A549 (cell line): ENCODE results near the gene GDNF. TPM values are rescaled to one million over a fixed set of nuclear protein-coding genes. Genes with fewer than 3 reads are reported as not detected.
"Not testable (repeated sequence)": the region's sequence is repeated elsewhere in the genome, so short reads cannot be mapped to it uniquely, and the experiment has no call there.

Source experiments
- ATAC-seq, 2 experiments: fragments of 200-7000 bp in 1 of 2; fragments of >200 bp in 1 of 2; cut with Nextera tagmentation in 1 of 2; cut with Tn5 transposase in 1 of 2; 3 replicates each; pipeline versions ENCODE4 v1.8.0 to v1.9.1; 2018 to 2020; ENCODE audit warnings: mild to moderate bottlenecking in 1 of 2, moderate library complexity in 1 of 2
- CTCF ChIA-PET: fragments of 300-600 bp; sonication (Branson Sonifier 250); formaldehyde crosslinking; extraction: SDS; loops from one replicate; lab custom pipeline; 2021; ENCODE audit warnings: antibody characterized with exemption, inconsistent platforms; lab: Yijun Ruan, JAX
- POLR2A ChIA-PET: fragments of 350-600 bp; formaldehyde crosslinking; extraction: SDS; loops from one replicate; lab custom pipeline; 2021; ENCODE audit warnings: antibody characterized with exemption, inconsistent platforms; lab: Yijun Ruan, JAX
- DNase-seq, 2 experiments: peaks; one replicate each; pipeline versions ENCODE4 v3.0.0 to v3.0.0-alpha.2; 2011 to 2016; ENCODE audit warnings: low read depth in 1 of 2, low spot score in 1 of 2
- FAIRE-seq: peaks from 2 replicates; lab custom pipeline; 2011; peaks lifted over from hg19 to GRCh38; lab: Jason Lieb, UNC
- H3K27ac ChIP-seq, 2 experiments: fragments of >200 bp; sonication (Bioruptor Twin); formaldehyde crosslinking; 3 replicates each; pipeline ENCODE4 v1.5.1; 2016 to 2017
- H3K4me1 ChIP-seq: fragments of >200 bp; sonication (Bioruptor Twin); formaldehyde crosslinking; 3 replicates; pipeline ENCODE4 v1.6.1; 2016
- H3K4me2 ChIP-seq: fragments of >200 bp; sonication (Bioruptor Twin); formaldehyde crosslinking; 3 replicates; pipeline ENCODE4 v1.6.1; 2016
- H3K4me3 ChIP-seq: fragments of >200 bp; sonication (Bioruptor Twin); formaldehyde crosslinking; 3 replicates; pipeline ENCODE4 v1.5.1; 2016
- H3K9me3 ChIP-seq: fragments of >200 bp; sonication (Bioruptor Twin); formaldehyde crosslinking; 3 replicates; pipeline ENCODE4 v1.6.1; 2016
- CBX2 ChIP-seq: fragments of 200-600 bp; sonication (generic); IDR thresholded peaks from 2 replicates; pipeline ENCODE4 v1.6.1; 2016; ENCODE audit warnings: low read depth, mild to moderate bottlenecking, borderline replicate concordance
- CBX8 ChIP-seq: fragments of 200-600 bp; sonication (generic); IDR thresholded peaks from 2 replicates; pipeline ENCODE4 v1.6.1; 2016
- CHD4 ChIP-seq: fragments of 200-600 bp; sonication (generic); IDR thresholded peaks from 2 replicates; pipeline ENCODE4 v1.6.1; 2016; ENCODE audit warnings: antibody characterized with exemption, mild to moderate bottlenecking, borderline replicate concordance
- FOSL2 ChIP-seq, 2 experiments: fragments of 450-650 bp in 1 of 2; fragments of >200 bp in 1 of 2; sonication (Bioruptor Twin) in 1 of 2; formaldehyde crosslinking; IDR thresholded peaks; 2 replicates each; pipeline versions ENCODE4 v1.5.0 to v1.6.1; 2016 to 2020; ENCODE audit warnings: mild to moderate bottlenecking in 1 of 2, moderate library complexity in 1 of 2
- HDAC2 ChIP-seq: fragments of 200-600 bp; sonication (generic); IDR thresholded peaks from 2 replicates; pipeline ENCODE4 v1.6.1; 2016
- HEYL ChIP-seq: fragments of 250-450 bp; sonication (Bioruptor Pico); IDR thresholded peaks from 2 replicates; pipeline ENCODE4 v1.8.0; 2021; ENCODE audit warnings: mild to moderate bottlenecking, moderate library complexity
- JUN ChIP-seq, 2 experiments: fragments of >200 bp; sonication (Bioruptor Twin); formaldehyde crosslinking; IDR thresholded peaks; 2 replicates in 1 of 2; 3 replicates in 1 of 2; pipeline ENCODE4 v1.6.1; 2016 to 2017
- JUNB ChIP-seq: fragments of >200 bp; sonication (Bioruptor Twin); formaldehyde crosslinking; IDR thresholded peaks from 2 replicates; pipeline ENCODE4 v1.6.1; 2016
- KDM1A ChIP-seq: fragments of 200-600 bp; sonication (generic); IDR thresholded peaks from 2 replicates; pipeline ENCODE4 v1.6.1; 2016; ENCODE audit warnings: low read depth, mild to moderate bottlenecking
- MAFK ChIP-seq: fragments of 450-650 bp; IDR thresholded peaks from 2 replicates; pipeline ENCODE4 v1.6.1; 2014; ENCODE audit not compliant: partially characterized antibody
- MAZ ChIP-seq: fragments of 150-350 bp; IDR thresholded peaks from 2 replicates; pipeline ENCODE4 v1.6.1; 2014; ENCODE audit warnings: antibody characterized with exemption, low read depth, low read length, borderline replicate concordance
- NFE2L2 ChIP-seq: fragments of 150-350 bp; conservative IDR thresholded peaks from 2 replicates; pipeline ENCODE4 v1.6.1; 2014; ENCODE audit warnings: low read length
- NPAS2 ChIP-seq: fragments of 250-450 bp; sonication (Bioruptor Pico); IDR thresholded peaks from 2 replicates; pipeline ENCODE4 v1.8.0; 2022; ENCODE audit warnings: mild to moderate bottlenecking, moderate library complexity, borderline replicate concordance
- NR3C1 ChIP-seq: fragments of >200 bp; sonication (Bioruptor Twin); formaldehyde crosslinking; IDR thresholded peaks from 3 replicates; pipeline ENCODE4 v1.6.1; 2017
- PHF8 ChIP-seq: fragments of 200-600 bp; sonication (generic); IDR thresholded peaks from 2 replicates; pipeline ENCODE4 v1.6.1; 2016; ENCODE audit warnings: low read depth, mild to moderate bottlenecking, antibody characterized with exemption, moderate library complexity, borderline replicate concordance
- POLR2AphosphoS2 ChIP-seq: conservative IDR thresholded peaks from 2 replicates; pipeline ENCODE4 v1.6.1; 2012; ENCODE audit warnings: low read length, improper control_type of control experiment, inconsistent platforms
- RNF2 ChIP-seq: fragments of 200-600 bp; sonication (generic); IDR thresholded peaks from 2 replicates; pipeline ENCODE4 v1.6.1; 2016; ENCODE audit warnings: low read depth, mild to moderate bottlenecking, antibody characterized with exemption, moderate library complexity, borderline replicate concordance
- ZC3H11A ChIP-seq: fragments of 450-650 bp; IDR thresholded peaks from 2 replicates; pipeline ENCODE4 v1.6.1; 2014; ENCODE audit warnings: antibody characterized with exemption, mild to moderate bottlenecking
- ZNF302 ChIP-seq: fragments of 250-450 bp; sonication (Bioruptor Pico); IDR thresholded peaks from 2 replicates; pipeline ENCODE4 v1.9.0; 2021; ENCODE audit warnings: inconsistent platforms, mild to moderate bottlenecking, moderate library complexity
- ZSCAN20 ChIP-seq: fragments of 250-450 bp; sonication (Bioruptor Pico); IDR thresholded peaks from 2 replicates; pipeline ENCODE4 v1.8.0; 2022; ENCODE audit warnings: mild to moderate bottlenecking, moderate library complexity
- WGBS: methylation state at CpG from one replicate; pipeline ENCODE4 v1.1.6; 2017; ENCODE audit errors: missing lambda C conversion rate; 5-methylcytosine and 5-hydroxymethylcytosine counted together
- polyA plus RNA-seq, 4 experiments: library from polyadenylated mRNA; depleted of rRNA in 3 of 4; stranded (reverse); fragments of >200 nt; fragmentation: RNase III in 1 of 4; extraction: RNeasy Plus Mini Kit Qiagen cat#74134 plus additional on column Dnase treatment in 1 of 4; gene quantifications; 2 replicates in 3 of 4; 3 replicates in 1 of 4; pipeline ENCODE4 v1.2.3, GENCODE V29; 2011 to 2017
- TF ChIP-seq, protein P1 (sequence below): fragments of >200 bp; sonication (Bioruptor Twin); formaldehyde crosslinking; IDR thresholded peaks from 3 replicates; pipeline ENCODE4 v1.6.1; 2016
- TF ChIP-seq, protein P2 (sequence below): IDR thresholded peaks from 2 replicates; pipeline ENCODE4 v1.6.1; 2012
- TF ChIP-seq, protein P3 (sequence below): fragments of 150-350 bp; IDR thresholded peaks from 2 replicates; pipeline ENCODE4 v1.6.1; 2014; ENCODE audit warnings: low read depth, mild to moderate bottlenecking, low read length

Gene GDNF
- polyA plus RNA-seq, 2 of the 4 experiments (the other 2 are of a cell fraction) = 0.01 TPM; not detected in 1

DNA sequence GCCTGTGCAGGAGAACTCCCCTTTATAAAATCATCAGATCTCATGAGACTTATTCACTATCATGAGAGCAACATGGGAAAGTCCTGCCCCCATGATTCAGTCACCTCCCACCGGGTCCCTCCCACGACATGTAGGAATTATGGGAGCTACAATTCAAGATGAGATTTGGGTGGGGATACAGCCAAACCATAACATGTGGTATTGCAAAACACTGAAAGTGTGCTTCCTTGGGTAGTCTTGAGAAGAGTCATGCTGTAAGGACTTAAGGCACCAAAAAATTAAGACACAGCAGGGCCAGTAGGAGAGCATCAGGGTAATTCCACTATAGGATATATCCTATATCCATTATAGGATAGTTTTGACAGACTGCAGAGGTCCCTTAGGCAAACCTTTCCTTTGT is 29.4 kb upstream of the GDNF start:
- ChIA-PET CTCF (interaction anchor here (0.8 to 0.9 kb wide), 2 partner anchors 10 to 16 kb away, joined by 3 read pairs; no protein-coding TSS in a partner anchor), POLR2A (no interaction called here)
- Histone ChIP-seq H3K4me1 (no peaks in the 10 kb centered on the region), H3K27ac (no peak overlapping the region), H3K4me2 (no peak overlapping the region), H3K4me3 (no peak overlapping the region), H3K9me3 (no peaks in the 10 kb centered on the region; the same call in 2 of the 3 replicates)
- ATAC-seq (no peak), DNase-seq (no peak), FAIRE-seq (no peak)
- TF ChIP-seq MAZ (no peak), PHF8 (no peak), CHD4 (no peak), JUN (IDR thresholded peaks at IDR 0.05) (no peak), RNF2 (no peak), ZC3H11A (no peak), MAFK (no peak), KDM1A (no peak), POLR2AphosphoS2 (no peak)
- TF ChIP-seq, protein P1, sequence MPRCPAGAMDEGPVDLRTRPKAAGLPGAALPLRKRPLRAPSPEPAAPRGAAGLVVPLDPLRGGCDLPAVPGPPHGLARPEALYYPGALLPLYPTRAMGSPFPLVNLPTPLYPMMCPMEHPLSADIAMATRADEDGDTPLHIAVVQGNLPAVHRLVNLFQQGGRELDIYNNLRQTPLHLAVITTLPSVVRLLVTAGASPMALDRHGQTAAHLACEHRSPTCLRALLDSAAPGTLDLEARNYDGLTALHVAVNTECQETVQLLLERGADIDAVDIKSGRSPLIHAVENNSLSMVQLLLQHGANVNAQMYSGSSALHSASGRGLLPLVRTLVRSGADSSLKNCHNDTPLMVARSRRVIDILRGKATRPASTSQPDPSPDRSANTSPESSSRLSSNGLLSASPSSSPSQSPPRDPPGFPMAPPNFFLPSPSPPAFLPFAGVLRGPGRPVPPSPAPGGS = no peak
- TF ChIP-seq, protein P2, sequence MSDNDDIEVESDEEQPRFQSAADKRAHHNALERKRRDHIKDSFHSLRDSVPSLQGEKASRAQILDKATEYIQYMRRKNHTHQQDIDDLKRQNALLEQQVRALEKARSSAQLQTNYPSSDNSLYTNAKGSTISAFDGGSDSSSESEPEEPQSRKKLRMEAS = no peak
- TF ChIP-seq, protein P3, sequence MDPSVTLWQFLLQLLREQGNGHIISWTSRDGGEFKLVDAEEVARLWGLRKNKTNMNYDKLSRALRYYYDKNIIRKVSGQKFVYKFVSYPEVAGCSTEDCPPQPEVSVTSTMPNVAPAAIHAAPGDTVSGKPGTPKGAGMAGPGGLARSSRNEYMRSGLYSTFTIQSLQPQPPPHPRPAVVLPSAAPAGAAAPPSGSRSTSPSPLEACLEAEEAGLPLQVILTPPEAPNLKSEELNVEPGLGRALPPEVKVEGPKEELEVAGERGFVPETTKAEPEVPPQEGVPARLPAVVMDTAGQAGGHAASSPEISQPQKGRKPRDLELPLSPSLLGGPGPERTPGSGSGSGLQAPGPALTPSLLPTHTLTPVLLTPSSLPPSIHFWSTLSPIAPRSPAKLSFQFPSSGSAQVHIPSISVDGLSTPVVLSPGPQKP = no peak
- WGBS = 3% methylated on average over 2 of the region's 2 CpGs

DNA sequence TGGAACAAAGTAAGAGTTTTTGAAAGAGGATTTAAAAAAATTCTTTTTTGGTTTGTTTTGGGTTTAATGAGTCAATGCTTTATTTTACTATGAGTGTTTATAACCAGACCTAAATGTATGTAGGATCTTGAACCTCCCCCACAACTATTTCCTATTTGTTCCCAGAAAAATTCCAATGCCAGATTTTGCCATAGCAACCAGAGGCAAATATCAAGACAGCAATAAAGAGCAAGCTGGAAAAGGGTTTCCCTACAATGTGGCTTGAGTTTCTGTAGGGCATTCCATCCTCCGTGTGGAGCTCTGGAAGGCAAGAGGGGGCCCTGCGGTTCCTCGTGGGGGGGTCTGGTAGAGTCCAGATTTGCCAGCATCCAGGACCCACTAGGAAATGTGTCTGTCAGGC is 27.8 kb upstream of the GDNF start:
- no peak for ATAC-seq
- TF ChIP-seq KDM1A = no peak
- POLR2A ChIA-PET = no interaction called here
- Histone ChIP-seq H3K4me3 (no peak overlapping the region), H3K9me3 (no peaks in the 10 kb centered on the region; the same call in 2 of the 3 replicates), H3K4me2 (no peak overlapping the region), H3K27ac (no peak overlapping the region), H3K4me1 (no peaks in the 10 kb centered on the region)
- FAIRE-seq = no peak
- CTCF ChIA-PET = interaction anchor here (1.0 kb wide), 1 partner anchor 326 kb away, joined by 3 read pairs; no protein-coding TSS in a partner anchor
- WGBS = 30% methylated on average over 2 of the region's 3 CpGs
- no peak for DNase-seq

DNA sequence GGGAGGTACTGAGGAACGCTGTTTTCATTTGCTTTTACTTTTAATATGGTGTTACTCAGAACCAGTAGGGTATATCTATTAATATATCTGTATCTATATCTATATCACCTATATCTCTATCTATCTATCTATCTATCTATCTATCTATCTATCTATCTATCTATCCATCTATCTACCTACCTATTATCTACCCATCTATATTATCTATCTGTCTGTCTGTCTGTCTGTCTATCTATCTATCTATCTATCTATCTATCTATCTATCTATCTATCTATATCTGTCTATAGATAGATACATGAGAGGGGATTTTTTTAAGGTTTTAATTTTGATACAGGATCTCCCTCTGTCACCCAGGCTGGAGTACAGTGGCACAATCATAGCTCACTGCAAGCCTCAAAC is 23.1 kb upstream of the GDNF start:
- H3K4me2 ChIP-seq, POLR2A ChIA-PET, H3K27ac ChIP-seq, H3K9me3 ChIP-seq, FAIRE-seq, DNase-seq, CTCF ChIA-PET, ATAC-seq, H3K4me1 ChIP-seq, H3K4me3 ChIP-seq: not testable (repeated sequence)
- WGBS = 15% methylated on average over 1 of the region's 1 CpG

DNA sequence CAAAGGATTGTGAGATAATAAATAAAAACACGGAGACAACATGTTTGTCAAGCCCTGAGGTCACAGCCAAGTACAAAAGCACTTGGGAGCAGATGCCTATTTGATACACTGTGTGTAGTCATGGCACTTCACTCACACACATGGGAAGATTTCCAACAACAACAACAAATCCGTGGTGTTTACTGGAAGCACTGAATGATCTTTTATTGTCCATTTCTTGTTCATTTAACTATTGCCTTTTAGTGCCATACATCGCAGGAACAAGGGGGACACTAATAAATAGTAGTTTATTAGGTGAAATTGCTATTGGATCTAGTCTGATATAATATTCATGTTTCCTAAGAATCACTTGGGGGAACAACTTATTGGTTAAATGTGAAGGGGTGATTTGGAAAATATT is 20.4 kb upstream of the GDNF start:
- no peaks in the 10 kb centered on the region for H3K4me1 ChIP-seq
- POLR2A ChIA-PET = no interaction called here
- whole genome bisulfite sequencing = under 1% methylated on average over 3 of the region's 3 CpGs
- DNase-seq (no peak), ATAC-seq (no peak), FAIRE-seq (no peak)
- H3K4me2 ChIP-seq = no peak overlapping the region
- no peaks in the 10 kb centered on the region for H3K9me3 ChIP-seq
- CTCF ChIA-PET = no interaction called here
- no peak overlapping the region for H3K4me3 ChIP-seq
- TF ChIP-seq CBX8 = no peak
- no peak for TF ChIP-seq MAZ
- no peak overlapping the region for H3K27ac ChIP-seq

DNA sequence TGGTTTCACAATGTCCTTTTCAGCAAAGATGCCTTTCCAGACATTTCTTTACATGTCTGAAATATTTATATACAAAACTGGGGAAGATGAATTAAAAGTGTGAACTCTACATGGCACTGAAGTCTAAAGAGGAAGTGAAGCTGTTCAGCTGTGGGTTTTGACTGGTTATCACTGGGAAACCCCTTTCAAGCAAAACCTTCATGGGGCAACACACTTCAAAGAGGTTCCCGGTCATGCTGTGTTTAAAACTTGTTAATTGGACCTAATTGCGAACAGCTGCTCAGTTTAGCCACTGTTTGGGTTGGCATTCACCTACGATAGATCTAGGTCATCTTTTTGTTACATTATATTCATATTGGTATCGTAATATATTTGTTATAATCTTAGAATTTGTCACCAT is 20.0 kb upstream of the GDNF start:
- Histone ChIP-seq H3K9me3 (no peaks in the 10 kb centered on the region), H3K4me3 (no peak overlapping the region), H3K27ac (no peak overlapping the region), H3K4me1 (no peaks in the 10 kb centered on the region), H3K4me2 (no peak overlapping the region)
- ChIA-PET POLR2A (no interaction called here), CTCF (interaction anchor here (0.7 kb wide), 2 partner anchors 237 to 334 kb away, joined by 3 read pairs; no protein-coding TSS in a partner anchor)
- no peak for DNase-seq
- ATAC-seq = no peak
- WGBS = 28% methylated on average over 4 of the region's 4 CpGs
- no peak for FAIRE-seq
- no peak for TF ChIP-seq HEYL (CRISPR knock-in tag)
- no peak for TF ChIP-seq PHF8
- TF ChIP-seq CBX2 = no peak
- TF ChIP-seq NFE2L2 = no peak
- no peak for TF ChIP-seq NR3C1
- no peak for TF ChIP-seq HDAC2
- TF ChIP-seq FOSL2 (IDR thresholded peaks at IDR 0.05) = no peak
- no peak for TF ChIP-seq FOSL2 (CRISPR knock-in tag; IDR thresholded peaks at IDR 0.05)
- TF ChIP-seq NPAS2 (CRISPR knock-in tag) = no peak
- no peak for TF ChIP-seq ZNF302
- no peak for TF ChIP-seq CBX8
- TF ChIP-seq ZSCAN20 = no peak
- no peak for TF ChIP-seq JUNB
